Measurements from ENCODE around the gene DNAAF1.

- TF ChIP-seq CTCF (IDR thresholded peaks at IDR 0.05) (peak; percentile 39 to 89 (median 82)), POLR2A (IDR thresholded peaks at IDR 0.05) (no peak), EP300 (IDR thresholded peaks at IDR 0.05; ENCODE audit: low read depth) (no peak), POLR2AphosphoS5 (IDR thresholded peaks at IDR 0.05) (no peak)
These were observed 30.4 kb downstream of the DNAAF1 start for GRCh38 chr16:84175350-84176081.

All from transverse colon (tissue), 4 donors.